ENCODE results near the gene C2CD5. TPM values are rescaled to one million over a fixed set of nuclear protein-coding genes. Genes with fewer than 3 reads are reported as not detected.
"Not testable (repeated sequence)": the region's sequence is repeated elsewhere in the genome, so short reads cannot be mapped to it uniquely, and the experiment has no call there.

The C2CD5 gene
- total RNA-seq, 1 experiment from 2014 or later: 35.4 TPM

DNA sequence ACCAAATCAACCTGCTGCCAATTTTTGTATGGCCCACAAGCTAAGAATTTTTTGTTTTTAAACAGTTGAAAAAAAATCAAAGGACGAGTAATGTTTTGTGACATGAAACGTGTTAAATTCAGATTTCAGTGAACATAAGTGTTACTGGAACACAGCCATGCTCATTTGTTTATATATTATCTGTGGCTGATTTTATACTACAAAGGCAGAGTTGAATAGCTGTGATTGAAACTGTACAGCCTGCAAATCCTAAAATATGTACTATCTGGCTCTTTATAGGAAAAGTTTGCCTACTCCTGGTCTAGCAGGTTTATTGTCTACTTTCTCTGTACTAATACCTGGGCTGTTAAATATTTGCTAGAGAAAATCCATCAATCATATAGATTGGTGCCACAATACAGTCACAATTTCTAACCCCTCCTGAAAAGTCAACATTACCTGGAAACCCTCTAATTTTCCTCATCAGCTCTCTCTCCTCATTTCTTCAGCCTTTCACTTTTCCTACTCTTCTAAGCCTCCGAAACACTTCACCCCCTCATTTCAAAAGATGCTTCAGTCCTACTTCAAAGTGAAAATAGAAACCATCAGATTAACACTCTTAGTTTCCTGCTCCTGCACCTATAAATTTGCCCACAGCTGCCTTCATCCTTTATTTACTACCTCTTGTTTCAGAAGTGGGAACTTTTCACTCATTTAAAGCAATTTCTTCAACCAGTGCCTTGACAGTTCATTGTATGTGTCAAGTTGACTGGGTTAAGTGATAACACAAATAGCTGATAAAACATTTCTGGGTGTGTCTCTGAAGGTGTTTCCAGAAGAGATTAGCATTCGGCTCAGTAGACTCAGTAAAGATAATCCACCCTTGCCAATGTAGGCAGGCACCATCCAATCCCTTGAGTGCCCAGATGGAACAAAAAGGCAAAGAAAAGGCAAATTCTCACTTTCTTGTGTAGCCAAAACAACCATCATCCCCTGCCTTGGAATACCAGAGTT is 18.0 kb upstream of the C2CD5 start:
- Histone ChIP-seq H2AFZ (ENCODE audit: low read length) (no peak overlapping the region), H3K23me2 (ENCODE audit: insufficient read length, low read depth, low read length, poor library complexity, severe bottlenecking) (no peaks in the 10 kb centered on the region), H3K27me3 (ENCODE audit: insufficient read depth, low read length) (no peaks in the 10 kb centered on the region), H3K4me2 (ENCODE audit: insufficient read depth, insufficient read length, low read length) (no peak overlapping the region), H3K56ac (ENCODE audit: insufficient read length, low read depth, low read length) (no peak overlapping the region), H4K91ac (ENCODE audit: insufficient read length, low read depth, low read length) (no peak overlapping the region), H3K18ac (ENCODE audit: insufficient read length, low read depth, low read length) (no peak overlapping the region), H2BK12ac (ENCODE audit: insufficient read length, low read depth, low read length) (no peak overlapping the region), H3K14ac (ENCODE audit: insufficient read depth, low read length) (no peak overlapping the region), H3K4me1 (ENCODE audit: insufficient read depth, low read length) (no peaks in the 10 kb centered on the region), H3T11ph (ENCODE audit: low read length) (no peak overlapping the region), H4K20me1 (ENCODE audit: control insufficient read depth, insufficient read depth, insufficient read length) (no peaks in the 10 kb centered on the region), H2BK120ac (ENCODE audit: low read depth, low read length, poor library complexity, severe bottlenecking) (no peak overlapping the region), H4K8ac (replicated peaks; ENCODE audit: insufficient read length, low read depth, low read length) (no peak overlapping the region), H3K79me2 (ENCODE audit: insufficient read depth, low read length) (no peaks in the 10 kb centered on the region), H2AK5ac (ENCODE audit: insufficient read length, low read length) (no peak overlapping the region), H3K9ac (ENCODE audit: extremely low read depth, insufficient read length, low read length) (no peak overlapping the region), H2BK20ac (ENCODE audit: low read depth, low read length, poor library complexity, severe bottlenecking) (no peak overlapping the region), H4K5ac (ENCODE audit: insufficient read length, low read depth, low read length) (no peak overlapping the region), H2BK15ac (ENCODE audit: low read depth, low read length) (no peak overlapping the region), H2BK5ac (ENCODE audit: insufficient read length, low read length) (no peak overlapping the region), H3K23ac (ENCODE audit: insufficient read length, low read depth, low read length) (no peak overlapping the region), H3K9me3 (ENCODE audit: control insufficient read depth, low read depth, low read length) (no peaks in the 10 kb centered on the region), H3K4ac (ENCODE audit: low read depth, low read length) (no peak overlapping the region), H3K27ac (ENCODE audit: insufficient read length, low read depth, low read length) (no peak overlapping the region), H3K79me1 (ENCODE audit: insufficient read depth, low read depth, low read length, poor library complexity, severe bottlenecking) (no peaks in the 10 kb centered on the region)
- Mint-ChIP-seq H3K4me1 (peaks cover 3 to 5% of the 10 kb centered on the region in 2 experiments; a peak in 3 of 4 replicates), H3K36me3 (ENCODE audit: insufficient read depth in 1 of 3, low read depth in 3 of 3) (peaks cover 0 to 1% (median 0%) of the 10 kb centered on the region in 3 experiments; a peak in 1 of 7 replicates), H3K27me3 (ENCODE audit: low read depth) (no peaks in the 10 kb centered on the region), H3K27ac (no peak overlapping the region), H3K4me3 (no peak overlapping the region), H3K9me3 (no peaks in the 10 kb centered on the region; a peak in 1 of 5 replicates)
- TF ChIP-seq, protein P1, sequence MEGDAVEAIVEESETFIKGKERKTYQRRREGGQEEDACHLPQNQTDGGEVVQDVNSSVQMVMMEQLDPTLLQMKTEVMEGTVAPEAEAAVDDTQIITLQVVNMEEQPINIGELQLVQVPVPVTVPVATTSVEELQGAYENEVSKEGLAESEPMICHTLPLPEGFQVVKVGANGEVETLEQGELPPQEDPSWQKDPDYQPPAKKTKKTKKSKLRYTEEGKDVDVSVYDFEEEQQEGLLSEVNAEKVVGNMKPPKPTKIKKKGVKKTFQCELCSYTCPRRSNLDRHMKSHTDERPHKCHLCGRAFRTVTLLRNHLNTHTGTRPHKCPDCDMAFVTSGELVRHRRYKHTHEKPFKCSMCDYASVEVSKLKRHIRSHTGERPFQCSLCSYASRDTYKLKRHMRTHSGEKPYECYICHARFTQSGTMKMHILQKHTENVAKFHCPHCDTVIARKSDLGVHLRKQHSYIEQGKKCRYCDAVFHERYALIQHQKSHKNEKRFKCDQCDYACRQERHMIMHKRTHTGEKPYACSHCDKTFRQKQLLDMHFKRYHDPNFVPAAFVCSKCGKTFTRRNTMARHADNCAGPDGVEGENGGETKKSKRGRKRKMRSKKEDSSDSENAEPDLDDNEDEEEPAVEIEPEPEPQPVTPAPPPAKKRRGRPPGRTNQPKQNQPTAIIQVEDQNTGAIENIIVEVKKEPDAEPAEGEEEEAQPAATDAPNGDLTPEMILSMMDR (conservative IDR thresholded peaks at IDR 0.05): no peak
- DNase-seq: no peak
- no CpG with 5 or more reads among the region's 4 CpGs for WGBS (ENCODE audit: extremely low coverage, insufficient read length, low lambda C conversion rate)

DNA sequence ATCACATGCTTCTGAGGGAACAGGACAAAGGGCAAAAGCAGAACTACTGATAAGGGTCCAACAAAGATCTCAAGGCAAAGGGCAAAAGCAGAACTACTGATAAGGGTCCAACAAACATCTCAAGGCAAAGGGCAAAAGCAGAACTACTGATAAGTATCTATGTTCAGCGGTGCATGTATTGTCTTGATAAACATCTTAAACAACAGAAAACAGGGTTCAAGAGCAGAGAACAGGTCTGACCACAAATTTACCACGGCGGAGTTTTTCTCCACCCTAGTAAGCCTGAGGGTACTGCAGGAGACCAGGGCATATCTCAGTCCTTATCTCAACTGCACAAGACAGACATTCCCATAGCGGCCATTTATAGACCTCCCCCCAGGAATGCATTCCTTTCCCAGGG is 10.4 kb upstream of the C2CD5 start:
- not testable (repeated sequence) for H2BK5ac ChIP-seq (ENCODE audit: insufficient read length, low read length); H4K20me1 ChIP-seq (ENCODE audit: control insufficient read depth, insufficient read depth, insufficient read length); H2BK120ac ChIP-seq (ENCODE audit: low read depth, low read length, poor library complexity, severe bottlenecking); H3K4ac ChIP-seq (ENCODE audit: low read depth, low read length); H3K23me2 ChIP-seq (ENCODE audit: insufficient read length, low read depth, low read length, poor library complexity, severe bottlenecking); H2AK5ac ChIP-seq (ENCODE audit: insufficient read length, low read length); H2BK20ac ChIP-seq (ENCODE audit: low read depth, low read length, poor library complexity, severe bottlenecking); H3K79me2 ChIP-seq (ENCODE audit: insufficient read depth, low read length); H4K91ac ChIP-seq (ENCODE audit: insufficient read length, low read depth, low read length); H3K9ac ChIP-seq (ENCODE audit: extremely low read depth, insufficient read length, low read length); DNase-seq; H2AFZ ChIP-seq (ENCODE audit: low read length); H2BK15ac ChIP-seq (ENCODE audit: low read depth, low read length); H4K8ac ChIP-seq (replicated peaks; ENCODE audit: insufficient read length, low read depth, low read length); H3K79me1 ChIP-seq (ENCODE audit: insufficient read depth, low read depth, low read length, poor library complexity, severe bottlenecking); H3K27me3 Mint-ChIP-seq (ENCODE audit: low read depth); H3K27ac ChIP-seq (ENCODE audit: insufficient read length, low read depth, low read length); H3K9me3 ChIP-seq (ENCODE audit: control insufficient read depth, low read depth, low read length); H3K4me1 ChIP-seq (ENCODE audit: insufficient read depth, low read length); H3K14ac ChIP-seq (ENCODE audit: insufficient read depth, low read length); H3K4me2 ChIP-seq (ENCODE audit: insufficient read depth, insufficient read length, low read length); H2BK12ac ChIP-seq (ENCODE audit: insufficient read length, low read depth, low read length); H3K23ac ChIP-seq (ENCODE audit: insufficient read length, low read depth, low read length); H3K27me3 ChIP-seq (ENCODE audit: insufficient read depth, low read length); H3K27ac Mint-ChIP-seq; H3K56ac ChIP-seq (ENCODE audit: insufficient read length, low read depth, low read length); H4K5ac ChIP-seq (ENCODE audit: insufficient read length, low read depth, low read length); H3T11ph ChIP-seq (ENCODE audit: low read length); H3K4me3 Mint-ChIP-seq; H3K18ac ChIP-seq (ENCODE audit: insufficient read length, low read depth, low read length)
- Mint-ChIP-seq H3K36me3 (ENCODE audit: insufficient read depth in 1 of 3, low read depth in 3 of 3) (peaks cover 11 to 15% (median 14%) of the 10 kb centered on the region in 3 experiments), H3K4me1 (peaks cover 24 to 25% of the 10 kb centered on the region in 2 experiments), H3K9me3 (peaks cover 16 to 24% of the 10 kb centered on the region in 2 experiments)
- WGBS (ENCODE audit: extremely low coverage, insufficient read length, low lambda C conversion rate): no CpG with 5 or more reads among the region's 4 CpGs
